ENCODE results near the gene KLHL6. TPM values are rescaled to one million over a fixed set of nuclear protein-coding genes. Genes with fewer than 3 reads are reported as not detected.

The KLHL6 gene
- total RNA-seq, 1 donor from 2014 or later, result 5.7 TPM

GRCh38 chr3:183508821-183509220 lies 46.7 kb downstream of the KLHL6 start:
- no peak for DNase-seq (ENCODE audit: low spot score)

- peak; percentile 71 for DNase-seq (ENCODE audit: low spot score)
These were observed 48.0 kb downstream of the KLHL6 start for GRCh38 chr3:183507551-183507950.

- DNase-seq (ENCODE audit: low spot score), result no peak
These were observed 48.7 kb downstream of the KLHL6 start for GRCh38 chr3:183506674-183507320.

GRCh38 chr3:183504597-183504996 lies 50.9 kb downstream of the KLHL6 start:
- DNase-seq (ENCODE audit: low spot score), result no peak

- peak; percentile 33 for DNase-seq (ENCODE audit: low spot score)
These were observed 51.8 kb downstream of the KLHL6 start for GRCh38 chr3:183503746-183504145.

GRCh38 chr3:183502237-183503181 lies 53.0 kb downstream of the KLHL6 start:
- peak; percentile 35 for DNase-seq (ENCODE audit: low spot score)

GRCh38 chr3:183500981-183501704 lies 54.4 kb downstream of the KLHL6 start:
- DNase-seq (ENCODE audit: low spot score), result peak; percentile 72

- peak; percentile 2 for DNase-seq (ENCODE audit: low spot score)
These were observed 55.2 kb downstream of the KLHL6 start for GRCh38 chr3:183500319-183500718.

- DNase-seq (ENCODE audit: low spot score), result peak; percentile 6
These were observed 56.9 kb downstream of the KLHL6 start for GRCh38 chr3:183498634-183499033.

- DNase-seq (ENCODE audit: low spot score), result peak; percentile 39
These were observed 58.2 kb downstream of the KLHL6 start for GRCh38 chr3:183497313-183497712.

- DNase-seq (ENCODE audit: low spot score), result no peak
These were observed 59.2 kb downstream of the KLHL6 start for GRCh38 chr3:183496311-183496710.

- DNase-seq (ENCODE audit: low spot score), result peak; percentile 43
These were observed 61.2 kb downstream of the KLHL6 start for GRCh38 chr3:183494341-183494740.

GRCh38 chr3:183493296-183494045 lies 62.0 kb downstream of the KLHL6 start:
- no peak for DNase-seq (ENCODE audit: low spot score)

GRCh38 chr3:183492849-183493179 lies 62.7 kb downstream of the KLHL6 start:
- DNase-seq (ENCODE audit: low spot score), result no peak

GRCh38 chr3:183491923-183492848 lies 63.3 kb downstream of the KLHL6 start:
- DNase-seq (ENCODE audit: low spot score), result no peak

GRCh38 chr3:183491109-183491922 lies 64.2 kb downstream of the KLHL6 start:
- no peak for DNase-seq (ENCODE audit: low spot score)

GRCh38 chr3:183490653-183491052 lies 64.9 kb downstream of the KLHL6 start:
- DNase-seq (ENCODE audit: low spot score), result no peak

- no peak for DNase-seq (ENCODE audit: low spot score)
These were observed 65.3 kb downstream of the KLHL6 start for GRCh38 chr3:183490211-183490601.

All from mesenteric fat pad (tissue), 1 donor.